HG03095 (cell line): Measurements from ENCODE around the gene ASTN2.

Experiments
- ATAC-seq: cut with Tn5 transposase; IDR thresholded peaks from one replicate; pipeline ENCODE4 v1.9.1; 2021; ENCODE audit warnings: moderate library complexity; ENCODE audit not compliant: unreplicated experiment

ASTN2 gene

DNA sequence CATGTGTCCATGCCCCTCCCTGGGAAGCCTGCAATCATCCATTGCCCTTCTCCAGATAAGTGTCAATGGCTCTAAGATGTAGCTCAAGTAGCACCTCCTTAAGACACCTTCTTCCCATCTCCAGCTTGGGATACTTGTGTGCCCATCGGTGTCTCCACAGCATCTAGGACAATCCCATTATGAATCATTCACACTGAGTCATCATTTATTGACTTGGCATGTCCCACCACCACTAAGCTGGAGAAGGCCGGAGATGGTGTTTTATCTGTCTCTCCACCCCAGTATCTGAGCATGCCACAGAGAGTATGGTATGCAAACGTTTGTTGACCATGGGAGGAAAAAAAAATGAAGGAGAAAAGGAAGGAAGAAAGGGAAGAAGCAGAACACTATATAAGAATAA is 385.5 kb downstream of the ASTN2 start:
- no peak for ATAC-seq

DNA sequence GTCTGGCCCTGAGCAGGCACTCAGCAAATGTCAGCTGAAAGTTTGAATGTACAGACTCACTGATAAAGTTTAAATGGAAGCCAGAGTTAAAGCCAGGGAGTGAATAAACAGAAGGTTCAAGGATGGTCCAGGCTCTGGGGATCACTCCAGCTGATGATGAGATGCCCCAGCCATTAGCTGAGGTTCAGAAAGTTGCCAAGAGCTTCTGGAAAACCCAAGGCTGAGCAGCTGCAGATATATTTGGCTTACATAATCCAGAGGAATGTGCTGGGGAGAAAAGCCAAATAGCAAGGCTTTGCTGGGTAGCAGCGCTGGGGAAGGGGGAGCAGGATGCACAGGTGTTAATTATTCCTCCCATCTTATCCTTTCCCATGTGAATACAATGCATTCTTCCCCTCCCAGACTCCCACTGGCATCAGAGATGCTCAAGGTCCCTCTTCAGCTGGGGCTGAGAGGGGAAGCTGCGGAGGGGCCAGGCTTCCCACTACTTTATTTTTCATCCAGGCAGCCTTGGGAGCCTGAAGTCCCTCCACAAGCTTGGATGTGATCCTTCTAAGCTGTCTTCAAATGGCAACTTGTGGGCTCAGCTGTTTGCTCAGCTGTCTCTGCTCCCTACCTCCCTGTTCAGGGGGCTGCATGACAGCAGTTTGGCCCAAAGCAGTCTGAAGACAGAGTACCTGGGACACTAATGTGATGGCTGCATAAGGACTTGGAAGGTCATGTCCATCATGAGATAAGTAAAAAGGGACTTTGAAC is 386.6 kb downstream of the ASTN2 start:
- no peak for ATAC-seq

DNA sequence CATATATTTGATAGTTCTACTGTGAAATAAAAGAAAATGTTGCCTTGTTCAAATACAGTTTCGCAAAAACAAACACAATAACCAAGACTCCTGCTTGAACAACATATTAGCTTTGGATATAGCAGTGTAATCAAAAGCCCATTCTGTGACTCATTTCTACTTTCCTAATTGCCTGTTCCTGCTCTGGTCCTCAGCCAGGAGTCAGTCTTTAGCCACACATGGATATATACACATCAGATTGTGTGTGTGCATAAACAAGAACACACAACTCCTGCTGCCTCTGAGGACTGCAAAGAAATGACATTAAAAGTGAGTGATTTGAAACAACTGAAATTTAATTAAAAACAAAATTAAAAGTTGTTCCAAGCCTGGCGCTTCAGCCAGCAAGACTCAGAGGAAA is 393.0 kb downstream of the ASTN2 start:
- ATAC-seq, result no peak

DNA sequence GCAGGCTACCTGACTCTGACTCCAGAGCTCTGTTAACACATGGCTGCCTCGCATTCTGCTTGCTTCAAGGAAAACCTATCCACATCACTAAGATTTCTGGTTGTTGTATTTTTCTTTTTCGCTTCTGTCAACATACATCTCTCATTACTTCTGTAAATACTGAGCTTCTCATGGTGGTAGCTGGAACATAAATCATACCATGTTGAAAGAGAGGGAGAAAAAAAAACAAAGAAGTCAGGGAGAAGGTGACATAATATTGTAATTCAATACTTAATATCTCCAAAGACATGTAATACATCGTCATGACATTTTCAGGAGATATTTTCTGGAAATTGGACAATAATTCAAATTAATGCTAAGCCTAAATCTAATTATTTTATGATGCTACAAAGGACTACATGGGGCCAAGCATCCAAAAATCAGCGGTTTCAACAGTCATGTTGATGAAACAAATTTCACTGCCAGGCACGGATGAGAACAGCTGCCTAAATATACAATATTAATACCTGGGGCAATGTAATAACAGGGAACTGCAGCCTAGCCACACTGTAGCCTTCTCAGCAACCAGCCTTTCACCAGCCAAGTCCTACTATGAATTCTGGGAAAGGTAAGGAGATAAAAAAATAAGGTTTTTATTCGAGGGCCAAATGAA is 395.8 kb downstream of the ASTN2 start:
- ATAC-seq, result no peak

DNA sequence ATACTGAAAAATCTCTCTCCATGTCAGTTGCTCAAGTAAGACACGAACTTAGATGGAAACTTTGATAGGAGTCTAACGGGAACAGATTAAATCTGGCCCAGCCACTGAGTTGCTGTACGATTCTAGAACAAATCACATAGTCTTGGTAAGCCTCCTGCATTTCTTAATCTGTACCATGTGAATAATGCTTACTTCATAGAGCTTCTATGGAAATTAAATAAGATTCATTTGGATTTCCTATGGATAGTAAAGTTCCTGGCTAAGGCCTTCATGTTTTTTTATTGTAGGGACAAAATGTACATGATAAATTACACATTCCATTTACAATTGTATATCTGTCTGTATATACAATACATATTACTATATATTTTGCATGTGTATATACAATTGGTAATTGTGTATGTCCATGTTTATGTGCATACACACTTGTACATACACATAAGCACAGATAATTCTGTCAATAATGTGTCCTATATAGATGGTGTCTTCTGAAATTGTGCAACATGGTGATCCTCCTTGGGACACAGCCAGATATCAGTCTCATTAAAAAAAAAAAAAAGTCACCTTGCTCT is 397.4 kb downstream of the ASTN2 start:
- no peak for ATAC-seq

DNA sequence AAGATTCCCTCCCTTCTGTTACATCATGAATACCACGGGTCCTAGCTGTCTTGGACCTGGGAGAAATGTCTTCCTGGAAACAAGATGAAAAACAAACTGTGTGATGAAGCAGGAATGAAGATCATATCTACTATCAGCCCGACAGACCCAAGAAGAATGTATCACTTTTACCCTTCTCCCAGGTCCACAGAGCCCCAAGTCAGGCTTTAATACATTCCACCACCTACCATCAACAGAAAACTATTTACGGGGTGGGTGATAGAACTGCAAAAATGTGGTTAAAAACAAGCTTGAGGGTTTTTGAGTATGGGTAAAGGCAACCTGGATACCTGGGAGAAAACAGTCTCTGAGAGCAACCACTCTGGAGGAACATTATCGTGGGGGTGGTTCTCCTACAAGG is 400.8 kb downstream of the ASTN2 start:
- no peak for ATAC-seq

DNA sequence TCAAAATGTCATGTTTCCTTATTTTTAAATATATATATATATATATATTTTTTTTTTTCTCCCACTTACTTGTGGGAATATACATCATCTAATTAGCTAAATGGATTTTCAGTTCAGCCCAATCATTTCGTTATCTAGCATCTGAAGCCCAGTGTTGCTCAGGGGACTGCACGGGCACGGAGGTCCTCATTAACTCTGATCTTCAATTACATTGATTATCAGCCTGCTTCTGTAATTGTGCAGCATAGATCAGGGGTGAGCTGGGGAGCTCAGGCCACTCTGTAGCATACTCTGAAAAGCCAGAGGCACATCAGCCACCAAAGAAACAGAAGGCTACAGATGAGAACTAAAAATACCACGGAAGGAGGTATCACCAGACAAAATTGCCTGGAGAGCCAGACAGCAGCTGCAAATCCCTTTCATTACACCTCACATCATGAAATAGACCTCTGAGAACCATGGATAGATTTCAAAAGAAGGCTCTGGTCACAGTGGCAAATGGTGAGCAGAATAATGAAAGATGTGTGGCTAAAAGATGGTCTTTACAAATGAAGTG is 401.3 kb downstream of the ASTN2 start:
- no peak for ATAC-seq

DNA sequence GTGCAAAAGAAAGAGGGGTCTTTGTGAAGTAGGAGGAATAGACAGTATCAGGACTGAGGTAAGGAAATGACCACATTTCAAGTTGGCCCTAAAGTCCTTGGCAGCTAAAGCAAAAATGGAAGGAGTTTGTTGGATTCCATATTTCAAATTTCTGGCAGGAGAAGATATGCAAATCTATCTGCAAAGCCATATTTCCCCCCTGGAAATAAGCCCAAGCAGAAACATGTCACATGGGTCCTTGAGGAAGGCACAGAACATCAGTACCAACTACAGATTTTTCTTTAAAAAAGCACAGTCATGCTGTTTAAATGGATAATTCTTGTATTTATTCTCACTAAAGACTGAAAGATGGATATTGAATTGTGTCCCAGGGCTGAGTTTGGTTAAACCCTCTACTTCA is 404.8 kb downstream of the ASTN2 start:
- no peak for ATAC-seq

DNA sequence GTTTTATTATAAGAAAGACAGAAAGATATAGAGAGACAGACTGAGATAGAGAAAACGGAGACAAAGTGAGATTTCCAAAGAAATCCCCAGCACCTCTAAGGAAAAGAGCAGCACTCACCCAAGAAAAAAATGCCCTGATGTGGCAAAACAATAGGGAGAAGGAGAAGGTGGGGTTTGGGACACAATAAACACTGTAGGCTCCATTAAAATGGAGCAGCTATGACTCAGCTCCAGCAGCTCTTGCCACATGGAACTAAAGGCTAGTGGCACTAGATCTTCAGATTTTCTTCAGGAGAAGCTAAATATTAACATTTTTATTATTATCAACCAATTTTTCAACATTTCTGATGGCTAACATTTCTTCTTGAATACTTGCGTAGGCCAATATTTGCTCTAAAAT is 406.0 kb downstream of the ASTN2 start:
- ATAC-seq, result no peak

DNA sequence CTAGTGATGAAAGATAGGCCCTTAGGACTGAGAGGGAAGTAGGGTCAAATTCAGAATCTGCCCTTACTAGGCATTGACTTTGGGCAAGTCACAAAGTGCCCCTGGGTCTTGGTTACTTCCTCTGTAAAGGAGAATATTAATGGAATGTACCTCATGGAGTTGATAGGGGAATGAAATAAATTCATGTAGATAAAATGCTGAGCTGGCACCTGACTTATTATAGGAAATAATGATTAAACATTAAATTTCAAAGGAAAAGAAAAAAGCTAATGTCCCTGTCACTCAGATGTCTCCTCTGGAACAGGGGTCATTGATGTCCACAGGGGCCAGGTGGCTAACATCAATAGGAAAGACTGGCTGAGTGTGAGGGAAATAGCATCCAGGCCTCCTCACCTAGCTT is 406.4 kb downstream of the ASTN2 start:
- no peak for ATAC-seq

DNA sequence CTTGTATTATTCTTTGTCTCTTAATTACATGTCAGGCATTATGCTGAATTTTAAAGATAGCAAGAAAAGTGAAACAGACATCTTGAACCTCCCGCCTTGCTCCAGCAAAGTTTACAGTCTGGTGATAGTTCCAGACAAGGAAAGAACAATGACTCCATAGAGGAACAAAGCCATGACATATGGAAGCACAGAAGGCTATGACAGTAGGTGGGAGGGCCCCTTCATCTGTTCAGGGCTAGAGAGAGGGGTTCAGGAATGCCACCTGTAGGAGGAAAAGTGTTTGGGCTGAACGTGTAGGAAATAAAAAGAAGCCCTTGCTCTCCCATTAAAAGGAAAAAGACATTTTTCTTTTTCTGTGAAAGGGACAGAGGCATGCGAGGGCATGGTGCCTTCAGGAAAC is 412.2 kb downstream of the ASTN2 start:
- ATAC-seq, result no peak

DNA sequence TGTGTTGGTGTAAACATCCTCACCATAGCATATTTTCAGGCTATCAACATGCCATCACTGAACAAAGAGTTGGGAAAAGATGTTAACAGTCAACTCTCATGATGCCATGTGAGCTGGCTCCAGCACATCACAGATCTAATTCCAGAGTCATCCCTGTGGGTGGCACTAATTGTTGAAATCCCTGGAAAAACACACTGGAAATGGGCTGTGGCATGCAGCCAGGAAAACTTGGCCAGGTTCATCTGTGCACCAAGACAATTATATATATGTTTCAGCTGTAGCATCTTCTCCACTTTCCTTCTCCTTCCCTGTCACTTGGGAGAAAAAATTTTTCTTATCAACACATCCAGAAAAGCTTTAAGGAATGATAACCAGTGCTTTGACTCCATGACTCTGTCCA is 414.0 kb downstream of the ASTN2 start:
- ATAC-seq, result no peak

DNA sequence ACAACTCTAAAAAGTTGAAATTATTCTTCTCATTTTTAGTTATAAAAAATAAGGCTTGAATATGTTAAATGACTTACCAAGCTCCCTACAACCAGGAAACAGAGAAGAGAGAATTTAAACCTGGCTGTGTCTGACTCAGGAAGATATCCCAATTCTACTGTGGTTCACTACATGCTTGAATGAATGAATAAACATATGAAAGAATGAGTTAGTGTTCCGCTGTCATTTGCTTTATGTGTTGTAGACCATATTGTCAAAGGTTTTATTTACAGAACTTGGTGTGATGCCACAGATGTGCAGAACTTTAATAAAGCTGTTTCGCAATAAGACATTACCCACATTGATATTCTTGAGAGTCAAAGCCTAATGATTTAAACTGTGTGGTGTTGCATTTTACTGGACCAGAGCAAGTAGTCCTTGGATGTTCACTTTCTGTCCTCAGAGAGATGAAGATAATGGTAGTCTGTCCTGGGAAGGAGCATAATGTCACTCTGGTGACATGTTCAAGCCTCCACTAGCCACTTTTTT is 414.6 kb downstream of the ASTN2 start:
- ATAC-seq, result no peak

DNA sequence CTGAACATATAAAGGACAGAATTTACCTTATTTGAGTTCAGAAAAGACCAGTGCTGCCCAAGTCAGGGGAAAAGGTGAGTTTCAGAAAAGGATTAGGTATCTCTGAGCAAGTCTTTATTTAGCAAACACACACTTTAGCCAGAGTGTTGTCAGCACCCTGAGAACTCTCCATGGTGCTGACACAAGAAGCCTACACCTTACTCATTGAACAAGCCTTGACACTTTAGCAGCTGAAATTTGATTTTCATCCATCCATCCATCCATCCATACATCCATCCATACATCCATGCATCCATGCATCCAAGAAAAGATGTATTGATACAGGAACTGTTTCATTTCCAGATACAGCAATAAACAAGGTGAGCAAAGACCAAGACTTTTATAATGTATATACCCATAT is 416.6 kb downstream of the ASTN2 start:
- ATAC-seq, result no peak

DNA sequence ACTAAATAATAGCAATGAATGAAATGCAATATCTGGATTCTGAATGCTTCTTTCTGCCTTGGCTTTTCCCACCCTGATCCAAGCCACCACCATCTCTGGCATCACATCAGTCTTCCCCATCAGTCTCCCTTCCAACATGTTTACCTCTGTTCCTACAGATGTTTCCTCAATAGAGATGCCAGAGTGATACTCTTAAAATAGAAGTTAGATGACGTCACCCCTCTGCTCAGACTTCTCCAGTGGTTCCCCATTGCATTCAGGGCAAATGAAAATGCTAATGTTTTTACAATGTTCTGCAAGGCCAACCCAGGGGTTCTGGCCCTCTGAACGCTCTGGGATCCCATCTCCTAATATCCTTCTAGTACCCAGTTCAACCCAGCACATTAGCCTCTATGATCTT is 422.0 kb downstream of the ASTN2 start:
- ATAC-seq, result no peak

DNA sequence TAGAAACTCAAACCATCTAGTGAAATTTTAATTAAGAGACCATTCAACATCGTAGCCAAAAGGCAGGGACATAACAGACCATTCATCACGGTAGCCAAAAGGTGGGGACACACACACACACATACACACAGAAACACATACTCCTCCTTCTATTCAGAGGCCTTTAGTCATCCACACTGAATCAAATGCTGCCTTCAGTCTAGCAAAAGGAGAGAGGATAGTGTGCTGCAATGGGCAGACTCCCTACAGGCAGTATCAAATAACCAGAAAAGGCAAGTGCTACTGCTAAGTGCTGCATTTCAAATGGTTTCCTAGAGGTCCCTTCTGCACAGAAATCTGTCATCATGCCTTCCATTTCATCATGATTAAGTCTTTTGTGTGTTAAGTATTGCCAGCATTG is 423.8 kb downstream of the ASTN2 start:
- no peak for ATAC-seq

DNA sequence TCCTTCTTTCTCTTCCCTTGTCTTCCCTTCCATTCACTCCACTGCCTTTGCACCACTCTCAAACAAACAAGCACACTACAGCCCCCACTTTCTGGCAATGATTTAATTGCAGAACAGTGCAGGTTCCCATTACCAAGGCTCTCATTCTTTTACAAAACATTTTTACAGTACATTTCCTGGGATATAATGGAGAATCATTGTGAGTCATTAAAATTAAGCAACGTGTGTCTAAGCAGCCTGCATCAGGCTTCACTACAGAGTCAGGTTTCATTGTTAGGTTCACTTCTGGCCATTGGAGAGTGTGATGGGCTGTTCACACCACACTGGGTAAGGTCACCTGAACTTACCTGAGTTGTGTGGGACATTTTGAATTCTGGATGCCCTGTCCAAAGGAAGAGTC is 424.3 kb downstream of the ASTN2 start:
- no peak for ATAC-seq

DNA sequence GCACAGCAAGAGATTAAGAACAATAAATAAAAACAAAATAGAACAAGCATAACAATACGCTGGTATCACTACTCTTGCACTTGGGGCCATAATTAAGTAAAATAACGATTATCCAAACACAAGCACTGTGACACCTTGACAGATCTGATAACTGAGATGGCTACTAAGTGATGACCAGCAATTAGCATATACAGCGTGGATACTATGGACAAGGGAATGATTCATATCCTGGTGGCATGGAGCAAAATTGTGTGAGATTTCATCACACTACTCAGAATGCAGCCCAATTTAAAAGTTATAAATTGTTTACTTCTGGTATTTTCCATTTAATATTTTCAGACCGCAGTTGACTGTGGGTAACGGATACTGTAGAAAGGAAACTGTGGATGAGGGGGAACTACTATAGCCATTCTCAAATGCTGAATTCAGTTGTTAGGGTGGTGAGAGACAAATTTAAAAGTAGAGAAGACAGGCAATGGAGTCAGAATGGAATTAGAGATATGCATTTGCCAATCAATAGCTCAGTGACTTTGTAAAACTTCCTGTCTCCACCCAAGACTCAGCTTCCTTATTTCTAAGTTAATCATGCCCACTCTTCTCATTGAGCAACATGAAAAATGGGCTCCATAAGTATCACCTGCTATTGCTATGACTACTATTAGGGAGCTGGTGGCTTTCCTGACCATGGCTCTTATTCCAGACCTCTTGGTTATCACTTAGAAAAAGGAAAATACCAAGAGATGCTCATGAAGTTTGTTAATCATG is 427.0 kb downstream of the ASTN2 start:
- no peak for ATAC-seq

DNA sequence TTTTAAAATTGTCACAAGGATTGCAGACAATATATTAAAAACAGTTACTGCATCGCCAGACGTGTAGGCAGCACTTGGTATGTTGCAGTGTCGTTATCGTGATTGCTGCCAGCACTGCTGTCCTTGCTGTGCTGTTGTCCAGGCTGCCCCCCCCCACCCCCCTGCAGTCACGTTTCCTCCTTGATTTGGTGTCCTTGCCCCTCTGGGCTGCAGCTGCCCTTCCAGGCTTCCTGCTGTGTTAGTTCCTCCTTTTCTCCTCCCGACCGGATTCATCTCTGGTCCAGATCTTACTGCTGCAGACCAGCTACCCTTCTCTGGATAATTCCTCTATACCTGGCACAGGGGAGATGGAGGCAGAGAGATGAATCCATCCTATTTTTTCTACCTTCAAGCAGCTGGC is 428.8 kb downstream of the ASTN2 start:
- no peak for ATAC-seq

DNA sequence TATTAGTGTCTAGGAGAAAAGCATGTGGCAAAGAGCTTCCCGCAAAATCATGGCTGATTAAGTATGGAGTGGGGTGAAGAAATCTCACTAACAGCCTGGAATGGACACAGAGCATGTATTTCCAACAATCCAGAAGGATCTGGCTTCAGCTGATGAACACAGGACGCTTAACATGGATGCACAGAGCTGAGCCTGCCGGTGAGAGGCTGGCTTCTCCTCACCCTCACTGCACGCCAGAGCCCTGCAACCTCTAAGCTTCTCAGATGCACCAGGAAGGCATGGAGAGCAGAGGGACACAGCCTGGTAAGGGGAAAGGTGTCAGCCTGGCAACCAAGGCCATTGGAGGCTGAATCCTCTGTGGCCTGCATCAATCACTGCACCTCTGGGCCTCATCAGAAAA is 429.3 kb downstream of the ASTN2 start:
- ATAC-seq, result no peak

DNA sequence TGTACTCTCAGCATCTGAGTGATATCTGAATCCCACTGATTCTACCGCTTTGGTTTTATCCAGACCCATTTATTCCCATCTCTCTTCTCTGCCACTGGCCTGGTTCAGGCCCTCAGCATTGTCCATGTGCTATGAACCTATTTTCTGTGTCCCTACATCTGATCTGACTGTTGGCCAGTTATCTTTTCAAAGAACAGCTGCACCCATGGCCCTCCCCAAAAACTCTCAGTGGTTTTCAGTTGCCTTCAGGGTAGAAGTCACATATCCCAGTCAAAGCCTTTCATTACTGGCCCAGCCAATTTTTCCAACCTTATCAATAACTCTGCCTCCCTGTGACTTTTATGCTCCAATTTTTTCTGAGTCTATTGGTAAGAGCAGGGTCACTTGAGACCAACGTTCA is 430.7 kb downstream of the ASTN2 start:
- no peak for ATAC-seq
